Embryonic facial prominence (tissue), 1 donor: ENCODE results near the gene SYT1.
A peak's percentile ranks its signal among the peaks of the same experiment; 100 is the strongest.
"Not testable (repeated sequence)": the region's sequence is repeated elsewhere in the genome, so short reads cannot be mapped to it uniquely, and the experiment has no call there.

Source experiments
- DNase-seq: peaks from one replicate; pipeline ENCODE4 v3.0.0-alpha.2; 2016; ENCODE audit errors: extremely low spot score

SYT1 gene

DNA sequence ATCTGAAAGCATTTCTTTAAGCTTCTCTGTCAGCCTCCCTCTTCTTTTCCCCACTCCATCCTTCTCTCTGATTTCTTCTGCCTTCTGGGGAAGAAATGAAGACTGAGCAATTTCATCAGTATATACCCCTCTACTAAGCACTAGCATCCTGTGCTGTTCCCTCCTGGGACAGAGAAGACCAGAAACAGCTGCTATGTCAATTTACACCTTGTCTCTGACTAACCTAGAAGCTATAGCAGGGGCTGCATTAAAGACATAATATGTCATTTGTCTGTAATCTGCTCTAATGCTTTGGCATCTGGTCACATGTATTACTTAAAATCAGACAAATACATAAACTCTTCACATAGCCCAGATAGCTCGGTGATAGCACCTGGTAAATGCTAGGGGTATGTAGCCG, 529.3 kb downstream of the SYT1 start:
- DNase-seq, result no peak

- DNase-seq, result no peak
Measured at GRCh38 chr12:79397609-79398008, 533.0 kb downstream of the SYT1 start.

DNA sequence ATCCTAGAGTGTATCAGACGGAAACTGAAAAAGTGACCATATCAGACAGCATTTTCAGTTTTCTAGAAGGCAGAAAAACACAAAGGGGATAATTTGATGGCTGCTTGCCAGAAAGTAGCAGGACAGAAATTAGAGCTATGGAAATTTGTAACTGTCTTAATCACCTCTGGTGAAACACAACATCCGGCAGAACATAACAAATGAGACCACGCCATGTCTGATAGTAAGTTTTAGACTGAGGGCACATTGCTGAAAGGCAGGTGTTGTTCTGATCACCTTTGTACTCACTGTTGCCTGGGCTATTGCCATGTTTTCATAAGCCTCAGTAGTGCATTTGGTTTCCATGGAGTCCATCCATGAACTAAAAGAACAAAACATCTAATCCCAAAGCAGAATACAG, 535.9 kb downstream of the SYT1 start:
- no peak for DNase-seq

DNA sequence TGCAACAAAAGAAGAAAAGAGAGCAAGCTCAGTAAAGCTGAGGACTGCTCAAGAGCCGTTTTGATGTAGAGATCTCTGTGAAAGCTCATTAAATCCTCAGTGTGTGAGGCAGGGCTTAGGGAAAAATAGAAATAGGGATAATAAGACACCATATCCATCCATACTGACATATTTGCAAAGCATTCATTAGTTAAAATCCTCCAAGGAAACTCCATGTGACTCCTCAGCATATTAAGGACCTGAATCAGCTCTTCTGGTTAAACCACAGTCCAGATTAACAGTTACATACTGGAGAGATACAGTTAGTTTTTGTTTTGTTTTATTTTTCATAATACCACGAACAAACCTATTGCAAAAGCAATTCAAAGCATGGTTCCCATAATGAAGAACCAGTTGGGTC, 538.0 kb downstream of the SYT1 start:
- DNase-seq, result no peak

DNA sequence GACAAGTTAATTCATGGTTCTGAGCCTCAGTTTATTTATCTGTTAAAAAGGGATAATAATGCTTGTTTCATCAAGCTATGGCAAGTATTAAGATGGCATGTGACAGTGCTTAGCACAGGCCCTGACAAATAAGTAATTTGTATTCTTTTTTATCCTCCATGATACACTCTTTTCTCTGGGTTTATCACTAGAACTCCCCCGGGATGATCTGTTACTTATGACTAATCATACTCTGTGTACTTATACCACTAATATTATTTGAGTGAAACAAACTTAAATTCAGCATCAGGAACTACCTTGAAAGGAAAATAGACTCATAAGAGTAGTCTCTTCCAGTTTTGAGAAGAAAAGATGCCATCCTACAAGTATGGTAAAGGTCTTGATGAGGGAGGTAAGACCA, 542.4 kb downstream of the SYT1 start:
- DNase-seq, result no peak

- peak; percentile 39 for DNase-seq
Measured at GRCh38 chr12:79407671-79408622, 543.4 kb downstream of the SYT1 start.

DNA sequence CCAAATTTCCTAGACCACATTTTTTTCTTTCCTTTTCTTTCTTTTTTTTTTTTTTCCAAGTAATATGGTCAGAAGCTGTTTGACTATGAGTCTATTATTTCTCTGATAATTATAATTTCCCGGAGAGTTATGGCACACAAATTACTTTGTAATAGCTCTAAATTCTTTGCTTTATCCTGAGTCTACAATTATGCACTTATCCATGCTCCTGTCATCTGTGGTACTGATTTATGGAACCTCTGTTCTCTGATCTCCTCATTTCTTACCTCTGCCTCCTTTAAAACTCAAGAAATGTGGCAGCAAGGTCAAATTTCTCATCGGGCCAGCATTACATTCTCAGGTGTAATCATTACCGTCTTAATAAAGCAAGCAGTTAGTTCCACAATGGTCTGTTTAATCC, 544.1 kb downstream of the SYT1 start:
- no peak for DNase-seq

- DNase-seq, result peak; percentile 70
Measured at GRCh38 chr12:79409562-79409961, 545.0 kb downstream of the SYT1 start.

DNA sequence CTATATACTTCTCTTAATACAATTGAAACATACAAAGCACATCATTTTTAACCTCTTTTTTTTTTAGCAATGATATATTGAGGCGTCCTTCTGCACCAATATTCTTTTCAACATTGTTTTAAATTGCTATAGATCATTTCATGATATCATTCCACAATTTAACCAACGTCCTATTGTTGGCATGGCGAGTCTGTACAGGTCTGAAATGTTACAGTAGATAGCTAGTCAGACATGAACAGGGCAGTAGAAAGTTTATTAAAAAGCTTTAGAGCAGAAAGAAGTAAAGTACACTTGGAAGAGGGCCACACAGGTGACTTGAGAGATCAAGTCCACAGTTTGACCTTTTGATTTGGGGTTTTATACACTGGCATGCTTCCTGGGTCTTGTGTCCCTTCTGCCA, 547.2 kb downstream of the SYT1 start:
- no peak for DNase-seq

DNA sequence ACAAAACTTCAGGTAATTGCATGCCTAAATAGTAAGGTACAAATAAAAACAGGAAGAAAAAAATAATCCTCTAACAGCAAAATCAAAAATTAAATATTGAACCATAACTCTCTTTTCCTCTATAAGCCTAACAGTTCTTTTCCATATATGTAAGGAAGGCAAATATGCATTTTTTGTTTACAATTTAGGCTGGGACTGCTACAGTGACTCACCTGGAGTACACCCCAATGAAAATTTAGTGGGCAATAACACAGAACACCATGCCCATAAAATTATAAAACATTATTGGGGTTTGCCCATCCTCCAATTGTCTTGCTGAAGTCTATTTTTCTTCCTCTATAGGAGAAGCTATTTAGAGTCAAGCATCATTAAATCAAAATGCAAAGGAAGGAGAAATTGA, 549.2 kb downstream of the SYT1 start:
- no peak for DNase-seq

- no peak for DNase-seq
Measured at GRCh38 chr12:79414252-79414651, 549.7 kb downstream of the SYT1 start.

- DNase-seq, result no peak
Measured at GRCh38 chr12:79415321-79415720, 550.7 kb downstream of the SYT1 start.

DNA sequence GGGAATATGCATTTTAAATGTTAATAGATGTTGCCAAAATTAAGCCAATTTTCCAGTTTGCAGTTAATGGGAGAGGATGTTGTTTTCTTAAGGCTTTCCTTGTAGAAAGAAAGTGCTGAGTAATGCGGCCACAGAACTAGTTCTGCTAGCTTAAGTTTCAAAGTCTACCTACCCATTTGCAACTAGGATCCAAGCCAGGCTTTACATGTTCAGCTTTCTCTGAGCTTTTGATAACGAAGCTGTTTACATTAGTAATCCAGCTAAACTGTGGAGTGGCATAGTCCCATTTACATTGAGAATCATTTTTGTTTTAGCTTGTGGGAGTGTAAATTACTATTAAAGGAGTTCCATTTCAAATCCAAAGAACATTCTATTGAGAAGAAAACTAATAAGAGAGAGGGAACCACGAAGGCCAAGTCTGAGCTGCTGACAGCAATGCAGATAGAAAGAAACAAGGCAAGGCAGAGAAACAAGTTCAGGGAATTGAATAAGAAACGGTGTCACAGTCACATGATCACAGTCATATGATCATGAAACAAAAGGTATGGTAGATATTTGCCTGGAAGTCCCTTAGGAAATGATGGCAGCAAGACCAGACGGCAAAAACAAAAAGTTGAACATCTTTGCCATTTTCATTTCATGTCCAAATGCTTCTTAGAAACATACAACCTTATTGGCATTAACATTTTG, 551.3 kb downstream of the SYT1 start:
- no peak for DNase-seq

DNA sequence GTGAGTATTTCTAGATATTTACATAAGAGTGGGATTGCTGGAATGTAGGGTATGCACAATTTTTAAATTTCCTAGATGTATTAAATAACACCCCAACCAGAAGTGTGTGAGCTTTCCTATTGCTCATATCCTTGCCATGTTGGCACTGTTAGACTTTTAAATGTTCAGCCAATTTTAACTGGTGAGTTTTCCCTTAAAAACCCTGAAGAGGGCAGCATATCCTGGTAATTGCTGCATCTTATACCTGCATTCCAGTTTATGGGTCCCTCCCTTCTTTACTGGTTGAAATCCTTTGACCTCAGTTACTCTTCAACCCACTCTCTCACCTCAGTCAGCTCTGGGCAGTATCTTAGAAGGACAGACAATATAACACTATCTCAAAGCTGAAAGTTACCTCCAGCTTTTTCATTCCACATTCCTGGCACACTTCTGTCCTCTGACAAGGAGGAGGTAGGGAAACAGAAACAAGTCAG, 555.6 kb downstream of the SYT1 start:
- DNase-seq, result no peak

- DNase-seq, result no peak
Measured at GRCh38 chr12:79421236-79421740, 556.7 kb downstream of the SYT1 start.

GRCh38 chr12:79422060-79422812, 557.7 kb downstream of the SYT1 start:
- no peak for DNase-seq

- DNase-seq, result no peak
Measured at GRCh38 chr12:79423560-79423959, 559.0 kb downstream of the SYT1 start.

GRCh38 chr12:79424109-79424721, 559.6 kb downstream of the SYT1 start:
- no peak for DNase-seq

- no peak for DNase-seq
Measured at GRCh38 chr12:79426121-79426520, 561.5 kb downstream of the SYT1 start.

GRCh38 chr12:79426744-79427143, 562.2 kb downstream of the SYT1 start:
- not testable (repeated sequence) for DNase-seq

DNA sequence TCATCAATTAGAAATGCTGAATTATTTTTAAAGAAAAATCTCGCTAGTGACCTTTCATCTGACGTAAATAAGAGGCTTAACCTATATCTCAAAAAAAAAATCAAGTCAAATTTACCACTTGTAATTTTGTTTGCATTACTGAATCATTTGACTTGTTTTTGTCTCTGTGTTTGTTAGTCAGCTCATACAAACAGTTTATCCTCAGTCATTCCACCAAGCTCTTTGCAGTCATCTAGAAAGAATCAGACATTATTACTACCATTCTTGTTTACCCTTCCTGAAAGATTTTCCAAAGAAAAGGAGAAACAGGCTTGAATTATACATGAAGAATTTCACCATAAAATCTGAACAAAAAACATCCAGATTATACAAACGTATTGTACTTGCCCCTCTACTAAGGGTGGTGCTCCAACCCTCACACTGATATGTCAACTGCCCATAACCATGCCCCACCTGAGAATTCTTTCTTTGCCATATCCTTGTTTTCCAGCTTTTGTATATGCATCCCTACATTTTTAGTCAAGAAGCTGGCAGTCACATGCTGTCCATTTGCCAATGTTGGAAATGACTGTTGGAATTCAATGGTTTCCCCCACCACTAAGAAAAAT, 569.0 kb downstream of the SYT1 start:
- DNase-seq, result no peak
